Measurements from ENCODE around the gene BTBD17.

BTBD17 gene

DNA sequence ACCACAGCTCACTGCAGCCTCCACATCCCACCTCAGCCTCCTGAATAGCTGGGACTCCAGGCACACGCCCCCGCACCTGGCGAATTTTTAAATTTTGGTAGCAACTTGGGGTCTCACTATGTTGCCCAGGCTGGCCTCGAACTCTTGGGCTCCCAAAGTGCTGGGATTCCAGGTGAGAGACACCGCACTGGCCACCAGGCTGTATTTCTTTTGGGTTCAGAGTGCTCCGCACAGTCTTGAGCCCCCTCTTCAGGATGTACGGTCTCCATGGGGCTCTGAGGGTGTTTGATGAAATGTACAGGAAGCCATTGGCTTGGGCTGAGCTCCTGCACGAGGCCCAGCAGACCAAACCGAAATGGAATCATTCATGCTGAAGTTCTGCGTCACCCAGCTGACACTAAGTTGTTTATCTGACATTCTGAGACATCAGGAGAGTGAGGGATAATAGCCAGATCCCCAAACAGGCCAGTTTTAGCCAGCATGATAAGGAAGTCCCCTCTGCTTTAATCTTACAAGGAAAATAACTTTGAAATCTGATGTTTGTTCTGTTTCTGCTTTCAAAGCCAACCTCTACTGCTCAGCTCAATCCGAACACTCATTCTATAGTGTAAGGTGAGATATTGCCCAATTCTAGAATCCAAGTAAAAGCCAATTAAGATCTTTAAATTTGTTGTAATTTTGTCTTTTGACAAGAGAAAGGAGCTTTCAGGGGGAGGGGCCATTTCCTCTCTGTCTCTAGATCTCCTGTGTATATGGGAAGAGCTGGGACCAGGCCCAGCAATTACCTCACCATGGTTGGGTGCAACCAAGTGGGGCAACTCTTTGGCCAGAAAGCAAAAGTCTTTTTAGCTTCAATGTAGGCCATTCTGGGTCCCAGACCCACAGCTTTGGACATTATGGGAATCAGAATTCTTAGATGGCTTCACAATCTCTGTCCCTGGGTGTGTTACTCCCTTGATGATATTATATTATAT lies 29.3 kb upstream of the BTBD17 start:
- TF ChIP-seq EP300 (IDR thresholded peaks at IDR 0.05; ENCODE audit: borderline replicate concordance) (no peak), RAD21 (IDR thresholded peaks at IDR 0.05; ENCODE audit: low read depth) (no peak), TEAD4 (IDR thresholded peaks at IDR 0.05) (no peak), CREB1 (IDR thresholded peaks at IDR 0.05; ENCODE audit: low read depth) (no peak), CEBPB (IDR thresholded peaks at IDR 0.05) (no peak), TAF1 (IDR thresholded peaks at IDR 0.05; ENCODE audit: low read depth) (no peak), FOXM1 (IDR thresholded peaks at IDR 0.05; ENCODE audit: borderline replicate concordance, low read depth) (no peak), NFIC (IDR thresholded peaks at IDR 0.05) (no peak), TCF12 (IDR thresholded peaks at IDR 0.05; ENCODE audit: low read depth) (no peak), EGR1 (IDR thresholded peaks at IDR 0.05) (no peak), ZBTB7A (IDR thresholded peaks at IDR 0.05; ENCODE audit: low read depth) (no peak), YY1 (IDR thresholded peaks at IDR 0.05; ENCODE audit: low read depth) (no peak)
- TF ChIP-seq, protein P1, sequence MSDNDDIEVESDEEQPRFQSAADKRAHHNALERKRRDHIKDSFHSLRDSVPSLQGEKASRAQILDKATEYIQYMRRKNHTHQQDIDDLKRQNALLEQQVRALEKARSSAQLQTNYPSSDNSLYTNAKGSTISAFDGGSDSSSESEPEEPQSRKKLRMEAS (IDR thresholded peaks at IDR 0.05), result no peak
- TF ChIP-seq, protein P2, sequence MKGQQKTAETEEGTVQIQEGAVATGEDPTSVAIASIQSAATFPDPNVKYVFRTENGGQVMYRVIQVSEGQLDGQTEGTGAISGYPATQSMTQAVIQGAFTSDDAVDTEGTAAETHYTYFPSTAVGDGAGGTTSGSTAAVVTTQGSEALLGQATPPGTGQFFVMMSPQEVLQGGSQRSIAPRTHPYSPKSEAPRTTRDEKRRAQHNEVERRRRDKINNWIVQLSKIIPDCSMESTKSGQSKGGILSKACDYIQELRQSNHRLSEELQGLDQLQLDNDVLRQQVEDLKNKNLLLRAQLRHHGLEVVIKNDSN (IDR thresholded peaks at IDR 0.05), result no peak
- TF ChIP-seq, protein P3, sequence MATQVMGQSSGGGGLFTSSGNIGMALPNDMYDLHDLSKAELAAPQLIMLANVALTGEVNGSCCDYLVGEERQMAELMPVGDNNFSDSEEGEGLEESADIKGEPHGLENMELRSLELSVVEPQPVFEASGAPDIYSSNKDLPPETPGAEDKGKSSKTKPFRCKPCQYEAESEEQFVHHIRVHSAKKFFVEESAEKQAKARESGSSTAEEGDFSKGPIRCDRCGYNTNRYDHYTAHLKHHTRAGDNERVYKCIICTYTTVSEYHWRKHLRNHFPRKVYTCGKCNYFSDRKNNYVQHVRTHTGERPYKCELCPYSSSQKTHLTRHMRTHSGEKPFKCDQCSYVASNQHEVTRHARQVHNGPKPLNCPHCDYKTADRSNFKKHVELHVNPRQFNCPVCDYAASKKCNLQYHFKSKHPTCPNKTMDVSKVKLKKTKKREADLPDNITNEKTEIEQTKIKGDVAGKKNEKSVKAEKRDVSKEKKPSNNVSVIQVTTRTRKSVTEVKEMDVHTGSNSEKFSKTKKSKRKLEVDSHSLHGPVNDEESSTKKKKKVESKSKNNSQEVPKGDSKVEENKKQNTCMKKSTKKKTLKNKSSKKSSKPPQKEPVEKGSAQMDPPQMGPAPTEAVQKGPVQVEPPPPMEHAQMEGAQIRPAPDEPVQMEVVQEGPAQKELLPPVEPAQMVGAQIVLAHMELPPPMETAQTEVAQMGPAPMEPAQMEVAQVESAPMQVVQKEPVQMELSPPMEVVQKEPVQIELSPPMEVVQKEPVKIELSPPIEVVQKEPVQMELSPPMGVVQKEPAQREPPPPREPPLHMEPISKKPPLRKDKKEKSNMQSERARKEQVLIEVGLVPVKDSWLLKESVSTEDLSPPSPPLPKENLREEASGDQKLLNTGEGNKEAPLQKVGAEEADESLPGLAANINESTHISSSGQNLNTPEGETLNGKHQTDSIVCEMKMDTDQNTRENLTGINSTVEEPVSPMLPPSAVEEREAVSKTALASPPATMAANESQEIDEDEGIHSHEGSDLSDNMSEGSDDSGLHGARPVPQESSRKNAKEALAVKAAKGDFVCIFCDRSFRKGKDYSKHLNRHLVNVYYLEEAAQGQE (IDR thresholded peaks at IDR 0.05; ENCODE audit: low read depth), result no peak

DNA sequence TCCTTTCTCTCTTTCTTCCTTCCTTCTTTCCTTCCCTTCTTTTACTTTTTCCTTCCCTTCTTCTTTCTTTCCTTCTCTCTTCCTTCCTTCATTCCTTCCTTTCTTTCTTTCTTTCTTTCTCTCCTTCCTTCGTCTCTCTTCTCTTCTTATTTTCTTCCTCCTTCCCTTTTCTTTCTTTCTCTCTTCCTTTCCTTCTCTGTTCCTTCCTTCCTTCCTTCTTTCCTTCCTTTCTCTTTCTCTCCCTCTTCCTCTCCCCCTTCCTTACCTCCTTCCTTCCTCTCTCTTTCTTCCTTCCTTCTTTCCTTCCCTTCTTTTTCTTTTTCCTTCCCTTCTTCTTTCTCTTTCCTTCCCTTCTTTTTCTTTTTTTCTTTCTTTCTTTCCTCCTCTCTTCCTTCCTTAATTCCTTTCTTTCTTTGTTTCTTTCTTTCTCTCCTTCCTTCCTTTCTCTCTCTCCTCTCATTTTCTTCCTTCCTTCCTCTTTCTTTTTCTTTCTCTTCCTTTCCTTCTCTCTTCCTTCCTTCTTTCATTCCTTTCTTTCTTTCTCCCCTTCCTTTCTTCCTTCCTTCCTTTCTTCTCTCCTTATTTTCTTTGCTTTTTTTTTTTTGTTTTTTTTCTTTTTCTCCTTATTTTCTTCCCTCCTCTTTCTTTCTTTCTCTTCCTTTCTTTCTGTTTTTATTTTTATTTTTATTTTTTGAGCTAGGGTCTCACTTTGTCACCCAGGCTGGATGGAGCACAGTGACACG lies 28.4 kb upstream of the BTBD17 start:
- TF ChIP-seq, protein P1 (IDR thresholded peaks at IDR 0.05), result no peak
- TF ChIP-seq YY1 (IDR thresholded peaks at IDR 0.05; ENCODE audit: low read depth), result no peak
- TF ChIP-seq EP300 (IDR thresholded peaks at IDR 0.05; ENCODE audit: borderline replicate concordance), result no peak
- TF ChIP-seq TAF1 (IDR thresholded peaks at IDR 0.05; ENCODE audit: low read depth), result no peak
- TF ChIP-seq, protein P3 (IDR thresholded peaks at IDR 0.05; ENCODE audit: low read depth), result no peak
- TF ChIP-seq EGR1 (IDR thresholded peaks at IDR 0.05), result no peak
- no peak for TF ChIP-seq ZBTB7A (IDR thresholded peaks at IDR 0.05; ENCODE audit: low read depth)
- TF ChIP-seq NFIC (IDR thresholded peaks at IDR 0.05), result no peak
- TF ChIP-seq, protein P2 (IDR thresholded peaks at IDR 0.05), result no peak
- TF ChIP-seq FOXM1 (IDR thresholded peaks at IDR 0.05; ENCODE audit: borderline replicate concordance, low read depth), result no peak
- TF ChIP-seq CEBPB (IDR thresholded peaks at IDR 0.05), result no peak
- no peak for TF ChIP-seq CREB1 (IDR thresholded peaks at IDR 0.05; ENCODE audit: low read depth)
- no peak for TF ChIP-seq RAD21 (IDR thresholded peaks at IDR 0.05; ENCODE audit: low read depth)
- TF ChIP-seq TCF12 (IDR thresholded peaks at IDR 0.05; ENCODE audit: low read depth), result no peak
- TF ChIP-seq TEAD4 (IDR thresholded peaks at IDR 0.05), result no peak

DNA sequence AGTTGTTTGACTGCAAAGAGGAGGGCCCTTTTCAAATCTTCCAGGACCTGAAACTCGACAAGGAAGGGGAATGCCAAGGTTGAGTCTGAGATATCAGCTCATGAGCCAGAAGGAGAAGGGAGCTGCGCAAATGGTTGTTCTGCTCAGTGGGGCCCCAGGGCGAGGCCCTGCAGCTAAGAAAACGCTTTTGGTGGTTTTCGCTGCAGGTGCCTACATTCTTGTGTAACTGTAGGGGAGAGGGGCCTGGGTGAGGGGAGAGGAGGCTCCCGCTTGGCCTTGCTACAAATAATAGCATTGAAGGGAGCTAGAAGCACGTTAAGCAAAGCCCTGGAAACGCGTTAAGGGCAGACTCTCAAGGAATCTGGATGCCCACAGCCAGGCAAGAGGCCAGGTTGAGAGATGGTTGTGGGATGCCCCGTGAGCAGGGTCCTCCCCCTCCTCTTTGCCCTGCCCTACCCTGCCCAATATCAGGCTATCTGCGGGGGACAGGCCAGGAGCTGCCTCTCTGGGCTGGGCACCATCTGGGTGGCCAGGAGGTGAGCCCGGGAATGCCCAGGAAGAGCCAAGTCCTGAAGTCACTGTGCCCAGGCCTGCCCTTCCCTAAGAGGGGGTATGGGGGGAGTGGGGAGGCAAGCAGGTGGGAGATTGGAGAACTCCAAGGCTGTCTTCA lies 27.6 kb upstream of the BTBD17 start:
- TF ChIP-seq FOXM1 (IDR thresholded peaks at IDR 0.05; ENCODE audit: borderline replicate concordance, low read depth), result no peak

DNA sequence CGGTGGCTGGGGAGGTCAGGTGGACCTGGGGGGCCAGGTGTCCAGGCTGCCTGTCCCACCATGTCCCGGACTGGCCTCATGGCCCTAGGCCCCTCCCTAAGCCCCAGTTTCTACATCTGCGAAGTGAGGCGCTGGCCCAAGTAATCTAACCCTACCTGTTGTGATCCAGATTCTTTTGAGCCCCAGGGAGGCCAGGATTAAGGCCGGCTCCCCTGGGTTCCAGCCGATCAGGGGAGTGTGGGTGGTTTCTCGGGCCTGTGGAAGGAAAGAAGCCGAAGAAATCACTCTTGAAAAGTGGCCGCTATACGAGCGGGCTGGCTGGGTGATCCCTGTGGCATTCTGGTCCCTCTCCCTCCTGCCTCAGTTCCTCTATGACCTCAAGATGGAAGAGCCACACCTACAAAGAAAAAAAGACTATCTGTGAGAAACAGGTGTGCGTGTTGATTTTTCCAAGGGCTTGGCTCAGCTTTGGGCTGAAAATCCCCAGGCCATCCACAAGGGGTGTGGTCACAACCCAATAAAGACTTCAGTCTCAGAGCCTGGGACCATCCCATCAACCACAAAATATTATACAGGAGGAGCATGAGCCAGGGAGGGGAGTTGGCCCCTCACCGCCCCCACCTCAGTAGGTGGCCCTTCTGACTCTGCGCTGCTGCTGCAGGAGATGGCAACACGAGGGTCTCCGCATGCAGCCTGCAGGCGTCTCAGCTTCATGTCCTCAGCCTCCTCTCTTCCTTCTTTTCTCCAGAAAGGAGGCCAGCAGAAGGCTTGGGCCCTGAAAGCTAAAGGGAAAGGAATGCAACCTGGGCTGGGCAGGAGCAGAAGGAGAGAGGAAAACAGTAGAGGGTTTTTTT lies 25.9 kb upstream of the BTBD17 start:
- TF ChIP-seq, protein P2 (IDR thresholded peaks at IDR 0.05), result no peak

All from Ishikawa (cell line).